SK-N-SH (cell line): ENCODE data around the gene GTF3A. TPM values are rescaled to one million over a fixed set of nuclear protein-coding genes. Genes with fewer than 3 reads are reported as not detected.

Source experiments
- CTCF ChIA-PET: fragments of 300-600, 350-600 bp; formaldehyde crosslinking; extraction: SDS; loops from one replicate; lab custom pipeline; 2021; lab: Yijun Ruan, JAX
- POLR2A ChIA-PET: fragments of 350-600 bp; sonication (Branson Sonifier 250); formaldehyde crosslinking; extraction: SDS; loops from one replicate; lab custom pipeline; 2020; ENCODE audit warnings: antibody characterized with exemption, inconsistent platforms; lab: Yijun Ruan, JAX
- DNase-seq: peaks from one replicate; pipeline ENCODE4 v3.0.0; 2012
- H2AFZ ChIP-seq: fragments of 200-600 bp; sonication (generic); 2 replicates; pipeline ENCODE4 v1.8.1; 2016; ENCODE audit warnings: antibody characterized with exemption, mild to moderate bottlenecking, low read depth
- H3F3A ChIP-seq: fragments of 200-600 bp; sonication (generic); replicated peaks from 2 replicates; pipeline ENCODE3; 2016; ENCODE audit warnings: antibody characterized with exemption, mild to moderate bottlenecking; ENCODE audit not compliant: insufficient read depth
- H3K27ac ChIP-seq, 2 experiments: fragments of 200-500 bp in 1 of 2; fragments of 200-600 bp in 1 of 2; sonication (Bioruptor generic) in 1 of 2; sonication (generic), shearing (Covaris generic) in 1 of 2; 2 replicates each; pipeline versions ENCODE4 v1.5.1 to v1.6.1; 2014 to 2016; ENCODE audit warnings: low read depth in 2 of 2, inconsistent platforms in 1 of 2, low read length in 1 of 2, mild to moderate bottlenecking in 1 of 2, mixed read lengths in 1 of 2
- H3K27me3 ChIP-seq: fragments of 200-600 bp; sonication (generic), shearing (Covaris generic); 2 replicates; pipeline ENCODE4 v1.6.1; 2016; ENCODE audit warnings: mixed run types; ENCODE audit not compliant: insufficient read depth
- H3K36me3 ChIP-seq, 2 experiments: fragments of 200-500 bp in 1 of 2; fragments of 200-600 bp in 1 of 2; sonication (Bioruptor generic) in 1 of 2; sonication (generic) in 1 of 2; replicated peaks in 1 of 2; 2 replicates each; pipeline versions ENCODE3 to v1.5.1; 2014 to 2016; ENCODE audit warnings: low read length in 1 of 2, mild to moderate bottlenecking in 1 of 2; ENCODE audit not compliant: insufficient read depth in 2 of 2, control insufficient read depth in 1 of 2
- H3K4me1 ChIP-seq, 2 experiments: fragments of 200-500 bp in 1 of 2; fragments of 200-600 bp in 1 of 2; sonication (Bioruptor generic) in 1 of 2; sonication (generic), shearing (Covaris generic) in 1 of 2; 2 replicates each; pipeline versions ENCODE4 v1.5.1 to v1.6.1; 2014 to 2016; ENCODE audit warnings: low read depth in 1 of 2, low read length in 1 of 2, mixed run types in 1 of 2; ENCODE audit not compliant: insufficient read depth in 2 of 2, control insufficient read depth in 1 of 2
- H3K4me2 ChIP-seq: fragments of 200-600 bp; sonication (generic), shearing (Covaris generic); 2 replicates; pipeline ENCODE4 v1.6.1; 2017; ENCODE audit warnings: mixed run types
- H3K4me3 ChIP-seq, 2 experiments: fragments of 200-500 bp in 1 of 2; fragments of 200-600 bp in 1 of 2; sonication (Bioruptor generic) in 1 of 2; sonication (generic), shearing (Covaris generic) in 1 of 2; 2 replicates each; pipeline versions ENCODE4 v1.5.1 to v1.8.1; 2014 to 2016; ENCODE audit warnings: low read depth in 2 of 2, inconsistent platforms in 1 of 2, low read length in 1 of 2, mild to moderate bottlenecking in 1 of 2, mixed read lengths in 1 of 2, moderate library complexity in 1 of 2
- H3K79me2 ChIP-seq: fragments of 200-600 bp; sonication (generic); 2 replicates; pipeline ENCODE4 v1.8.1; 2017; ENCODE audit warnings: mild to moderate bottlenecking; ENCODE audit not compliant: insufficient read depth
- H3K9ac ChIP-seq: fragments of 200-600 bp; sonication (generic); 2 replicates; pipeline ENCODE4 v1.6.1; 2017; ENCODE audit warnings: mixed run types
- H3K9me2 ChIP-seq: fragments of 200-600 bp; sonication (generic); 2 replicates; pipeline ENCODE4 v1.6.1; 2017; ENCODE audit warnings: mixed run types
- H3K9me3 ChIP-seq: fragments of 200-600 bp; sonication (generic); 2 replicates; pipeline ENCODE4 v1.6.1; 2017; ENCODE audit warnings: mixed run types, mild to moderate bottlenecking, moderate library complexity
- H4K20me1 ChIP-seq: fragments of 200-600 bp; sonication (generic); 2 replicates; pipeline ENCODE4 v1.6.1; 2017; ENCODE audit warnings: mild to moderate bottlenecking, mixed run types; ENCODE audit not compliant: insufficient read depth
- CHD2 ChIP-seq: fragments of 150-350 bp; IDR thresholded peaks from 2 replicates; pipeline ENCODE4 v1.6.1; 2018; ENCODE audit warnings: low read length; ENCODE audit not compliant: partially characterized antibody
- ELF1 ChIP-seq: IDR thresholded peaks from 2 replicates; pipeline ENCODE4 v1.4.0; 2012
- EP300 ChIP-seq, 2 experiments: IDR thresholded peaks; 2 replicates each; pipeline versions ENCODE4 v1.4.0 to v1.6.1; 2012; ENCODE audit warnings: borderline replicate concordance in 1 of 2, low read depth in 1 of 2, low read length in 1 of 2
- EZH2phosphoT487 ChIP-seq: fragments of 200-600 bp; sonication (generic); IDR thresholded peaks from 2 replicates; pipeline ENCODE4 v1.6.1; 2017; ENCODE audit warnings: low read depth, mixed run types, mild to moderate bottlenecking, antibody characterized with exemption, moderate library complexity, borderline replicate concordance
- FOSL2 ChIP-seq: IDR thresholded peaks from 2 replicates; pipeline ENCODE4 v1.4.0; 2012; ENCODE audit warnings: low read depth, mild to moderate bottlenecking, moderate library complexity, borderline replicate concordance
- FOXM1 ChIP-seq: IDR thresholded peaks from 2 replicates; pipeline ENCODE4 v1.4.0; 2012; ENCODE audit warnings: low read depth, mild to moderate bottlenecking
- GATA2 ChIP-seq: sonication (generic); formaldehyde crosslinking; IDR thresholded peaks from 2 replicates; pipeline ENCODE4 v1.5.0; 2020; ENCODE audit warnings: mild to moderate bottlenecking, missing genetic modification reagents
- MAX ChIP-seq: IDR thresholded peaks from 2 replicates; pipeline ENCODE4 v1.4.0; 2012; ENCODE audit warnings: low read depth
- MEF2A ChIP-seq: IDR thresholded peaks from 2 replicates; pipeline ENCODE4 v1.4.0; 2012; ENCODE audit warnings: low read depth, borderline replicate concordance
- MXI1 ChIP-seq: IDR thresholded peaks from 2 replicates; pipeline ENCODE4 v1.6.1; 2012; ENCODE audit warnings: mild to moderate bottlenecking, low read depth, low read length, improper control_type of control experiment
- NFIC ChIP-seq: IDR thresholded peaks from 2 replicates; pipeline ENCODE4 v1.4.0; 2012; ENCODE audit warnings: borderline replicate concordance
- RAD21 ChIP-seq: IDR thresholded peaks from 2 replicates; pipeline ENCODE4 v1.6.1; 2012; ENCODE audit warnings: mild to moderate bottlenecking, low read length
- RCOR1 ChIP-seq: fragments of 150-350 bp; IDR thresholded peaks from 2 replicates; pipeline ENCODE4 v1.6.1; 2017; ENCODE audit warnings: antibody characterized with exemption, low read length
- RFX5 ChIP-seq: IDR thresholded peaks from 2 replicates; pipeline ENCODE4 v1.6.1; 2012; ENCODE audit warnings: mild to moderate bottlenecking, improper control_type of control experiment, low read length
- RXRA ChIP-seq: IDR thresholded peaks from 2 replicates; pipeline ENCODE4 v1.4.0; 2012; ENCODE audit warnings: low read depth, mild to moderate bottlenecking, borderline replicate concordance
- SIN3A ChIP-seq: IDR thresholded peaks from 2 replicates; pipeline ENCODE4 v1.6.1; 2012; ENCODE audit warnings: low read depth, mild to moderate bottlenecking, low read length, moderate library complexity, borderline replicate concordance
- SMC3 ChIP-seq: IDR thresholded peaks from 2 replicates; pipeline ENCODE4 v1.6.1; 2012; ENCODE audit warnings: low read depth, low read length, improper control_type of control experiment
- TEAD4 ChIP-seq: IDR thresholded peaks from 2 replicates; pipeline ENCODE4 v1.4.0; 2012; ENCODE audit warnings: mild to moderate bottlenecking, borderline replicate concordance; ENCODE audit not compliant: insufficient read depth
- USF1 ChIP-seq: IDR thresholded peaks from 2 replicates; pipeline ENCODE4 v1.4.0; 2012; ENCODE audit warnings: low read depth, borderline replicate concordance
- YY1 ChIP-seq: IDR thresholded peaks from 2 replicates; pipeline ENCODE4 v1.4.0; 2012; ENCODE audit warnings: low read depth, mild to moderate bottlenecking
- ZBTB33 ChIP-seq: IDR thresholded peaks from 2 replicates; pipeline ENCODE4 v1.4.0; 2012; ENCODE audit warnings: low read depth, borderline replicate concordance
- WGBS: methylation state at CpG from one replicate; pipeline ENCODE4 v1.1.6; 2017; ENCODE audit warnings: low lambda C conversion rate; 5-methylcytosine and 5-hydroxymethylcytosine counted together
- polyA plus RNA-seq, 3 experiments: library from polyadenylated mRNA; depleted of rRNA; stranded (reverse); fragments of >200 nt; gene quantifications; 2 replicates each; pipeline ENCODE4 v1.2.3, GENCODE V29; 2012
- TF ChIP-seq, protein P1 (sequence below): fragments of 150-350 bp; IDR thresholded peaks from 2 replicates; pipeline ENCODE4 v1.6.1; 2017; ENCODE audit warnings: antibody characterized with exemption, low read length, low read depth, borderline replicate concordance
- TF ChIP-seq, protein P2 (sequence below): fragments of 150-350 bp; IDR thresholded peaks from 2 replicates; pipeline ENCODE4 v1.6.1; 2016; ENCODE audit warnings: mild to moderate bottlenecking, low read depth, low read length
- TF ChIP-seq, protein P3 (sequence below): fragments of 200-600 bp; sonication (generic); IDR thresholded peaks from 2 replicates; pipeline ENCODE4 v1.6.1; 2017; ENCODE audit warnings: antibody characterized with exemption, mild to moderate bottlenecking, moderate library complexity

Gene GTF3A
- 57.1 and 75.4 TPM in 2 replicates for polyA plus RNA-seq (2012; rRNA removed)
- polyA plus RNA-seq (2012; cell fraction: cytosol; rRNA removed), result 113 and 132 TPM in 2 replicates
- 32.3 and 39.3 TPM in 2 replicates for polyA plus RNA-seq (2012; cell fraction: nucleus; rRNA removed)

GRCh38 chr13:27424246-27425157 lies at the start of gene GTF3A:
GTF3A (plus strand) TSS chr13:27424619.
- Histone ChIP-seq H3K79me2 (peaks cover 26% of the 10 kb centered on the region), H4K20me1 (peaks cover 12% of the 10 kb centered on the region; the same call in 1 of the 2 replicates), H3K9me2 (no peaks in the 10 kb centered on the region), H3F3A (no peaks in the 10 kb centered on the region), H3K27ac (peak within 1 kb of the TSS; percentile 64 to 67), H3K9ac (peak within 1 kb of the TSS; percentile 72), H3K36me3 (peaks cover 11 to 15% of the 10 kb centered on the region in 2 experiments), H3K4me2 (peak within 1 kb of the TSS; percentile 98), H3K4me1 (peaks cover 10 to 21% of the 10 kb centered on the region in 2 experiments), H3K27me3 (no peaks in the 10 kb centered on the region), H3K4me3 (peak within 1 kb of the TSS; percentile 74 to 88), H3K9me3 (no peaks in the 10 kb centered on the region), H2AFZ (peak within 1 kb of the TSS; percentile 93)
- 0% methylated on average over 19 of the region's 85 CpGs for WGBS
- CTCF ChIA-PET, result interaction anchor here (0.6 to 3.0 kb wide), 5 partner anchors 13 to 277 kb away, joined by 3 to 16 read pairs (median 5); no protein-coding TSS in a partner anchor
- POLR2A ChIA-PET, result no interaction called here
- peak; percentile 98 for DNase-seq
- TF ChIP-seq FOSL2, result no peak
- no peak for TF ChIP-seq RAD21
- TF ChIP-seq, protein P1, sequence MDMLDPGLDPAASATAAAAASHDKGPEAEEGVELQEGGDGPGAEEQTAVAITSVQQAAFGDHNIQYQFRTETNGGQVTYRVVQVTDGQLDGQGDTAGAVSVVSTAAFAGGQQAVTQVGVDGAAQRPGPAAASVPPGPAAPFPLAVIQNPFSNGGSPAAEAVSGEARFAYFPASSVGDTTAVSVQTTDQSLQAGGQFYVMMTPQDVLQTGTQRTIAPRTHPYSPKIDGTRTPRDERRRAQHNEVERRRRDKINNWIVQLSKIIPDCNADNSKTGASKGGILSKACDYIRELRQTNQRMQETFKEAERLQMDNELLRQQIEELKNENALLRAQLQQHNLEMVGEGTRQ, result no peak
- no peak for TF ChIP-seq RXRA
- no peak for TF ChIP-seq TEAD4
- no peak for TF ChIP-seq EP300 (IDR thresholded peaks at IDR 0.05; ENCODE audit: borderline replicate concordance in 1 of 2, low read depth in 1 of 2, low read length in 1 of 2)
- peak; percentile 41; the same call in 1 of the 2 replicates for TF ChIP-seq SIN3A
- no peak for TF ChIP-seq NFIC
- TF ChIP-seq FOXM1, result no peak
- peak; percentile 55; the same call in 1 of the 2 replicates for TF ChIP-seq ELF1
- TF ChIP-seq MAX, result peak; percentile 93
- TF ChIP-seq EZH2phosphoT487, result no peak
- no peak for TF ChIP-seq ZBTB33
- no peak for TF ChIP-seq MEF2A
- no peak for TF ChIP-seq GATA2 (CRISPR knock-in tag)
- TF ChIP-seq, protein P2, sequence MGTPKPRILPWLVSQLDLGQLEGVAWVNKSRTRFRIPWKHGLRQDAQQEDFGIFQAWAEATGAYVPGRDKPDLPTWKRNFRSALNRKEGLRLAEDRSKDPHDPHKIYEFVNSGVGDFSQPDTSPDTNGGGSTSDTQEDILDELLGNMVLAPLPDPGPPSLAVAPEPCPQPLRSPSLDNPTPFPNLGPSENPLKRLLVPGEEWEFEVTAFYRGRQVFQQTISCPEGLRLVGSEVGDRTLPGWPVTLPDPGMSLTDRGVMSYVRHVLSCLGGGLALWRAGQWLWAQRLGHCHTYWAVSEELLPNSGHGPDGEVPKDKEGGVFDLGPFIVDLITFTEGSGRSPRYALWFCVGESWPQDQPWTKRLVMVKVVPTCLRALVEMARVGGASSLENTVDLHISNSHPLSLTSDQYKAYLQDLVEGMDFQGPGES, result no peak
- TF ChIP-seq CHD2, result no peak
- TF ChIP-seq YY1, result no peak
- TF ChIP-seq, protein P3, sequence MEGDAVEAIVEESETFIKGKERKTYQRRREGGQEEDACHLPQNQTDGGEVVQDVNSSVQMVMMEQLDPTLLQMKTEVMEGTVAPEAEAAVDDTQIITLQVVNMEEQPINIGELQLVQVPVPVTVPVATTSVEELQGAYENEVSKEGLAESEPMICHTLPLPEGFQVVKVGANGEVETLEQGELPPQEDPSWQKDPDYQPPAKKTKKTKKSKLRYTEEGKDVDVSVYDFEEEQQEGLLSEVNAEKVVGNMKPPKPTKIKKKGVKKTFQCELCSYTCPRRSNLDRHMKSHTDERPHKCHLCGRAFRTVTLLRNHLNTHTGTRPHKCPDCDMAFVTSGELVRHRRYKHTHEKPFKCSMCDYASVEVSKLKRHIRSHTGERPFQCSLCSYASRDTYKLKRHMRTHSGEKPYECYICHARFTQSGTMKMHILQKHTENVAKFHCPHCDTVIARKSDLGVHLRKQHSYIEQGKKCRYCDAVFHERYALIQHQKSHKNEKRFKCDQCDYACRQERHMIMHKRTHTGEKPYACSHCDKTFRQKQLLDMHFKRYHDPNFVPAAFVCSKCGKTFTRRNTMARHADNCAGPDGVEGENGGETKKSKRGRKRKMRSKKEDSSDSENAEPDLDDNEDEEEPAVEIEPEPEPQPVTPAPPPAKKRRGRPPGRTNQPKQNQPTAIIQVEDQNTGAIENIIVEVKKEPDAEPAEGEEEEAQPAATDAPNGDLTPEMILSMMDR, result no peak
- no peak for TF ChIP-seq RCOR1
- TF ChIP-seq SMC3, result no peak
- TF ChIP-seq MXI1, result peak; percentile 99
- no peak for TF ChIP-seq RFX5
- TF ChIP-seq USF1, result peak; percentile 51; the same call in 1 of the 2 replicates
